CD4-positive, alpha-beta memory T cell (primary cell): ENCODE results near the gene CHST15. TPM values are rescaled to one million over a fixed set of nuclear protein-coding genes. Genes with fewer than 3 reads are reported as not detected.
A peak's percentile ranks its signal among the peaks of the same experiment; 100 is the strongest.

Source experiments
- CTCF ChIA-PET: fragments of 350-600 bp; sonication (Branson Sonifier 250); formaldehyde crosslinking; loops from one replicate; lab custom pipeline; 2021; ENCODE audit warnings: inconsistent platforms; ENCODE audit not compliant: partially characterized antibody; lab: Charles Lee
- POLR2A ChIA-PET: fragments of 350-600 bp; sonication (Branson Sonifier 250); formaldehyde crosslinking; loops from one replicate; lab custom pipeline; 2021; ENCODE audit not compliant: partially characterized antibody; lab: Charles Lee
- DNase-seq, 5 donors: peaks; one replicate each; pipeline versions ENCODE4 v3.0.0 to v3.0.0-alpha.2; 2020 to 2022; ENCODE audit warnings: mixed read lengths in 1 of 5
- H3K27ac ChIP-seq: one replicate; pipeline ENCODE4 v1.7.0; 2013; ENCODE audit warnings: low read depth, low read length
- H3K27me3 ChIP-seq: 2 replicates; pipeline ENCODE4 v1.7.0; 2013; ENCODE audit warnings: mild to moderate bottlenecking, low read length, moderate library complexity; ENCODE audit not compliant: insufficient read depth
- H3K36me3 ChIP-seq: 2 replicates; pipeline ENCODE4 v1.7.0; 2013; ENCODE audit warnings: mild to moderate bottlenecking, low read length, moderate library complexity; ENCODE audit not compliant: insufficient read depth
- H3K4me1 ChIP-seq: 2 replicates; pipeline ENCODE4 v1.7.0; 2013; ENCODE audit warnings: mild to moderate bottlenecking, low read length, moderate library complexity; ENCODE audit not compliant: insufficient read depth
- H3K4me3 ChIP-seq, 2 donors: one replicate each; pipeline ENCODE4 v1.7.0; 2013; ENCODE audit warnings: low read length in 2 of 2, mild to moderate bottlenecking in 1 of 2
- H3K9me3 ChIP-seq, 2 donors: one replicate each; pipeline ENCODE4 v1.7.0; 2013; ENCODE audit warnings: low read length in 2 of 2, control low read depth in 1 of 2; ENCODE audit not compliant: control insufficient read depth in 1 of 2
- H3K27ac Mint-ChIP-seq, 7 donors: one replicate each; pipeline ENCODE4 v1.8.0; 2020 to 2021; ENCODE audit warnings: mixed read lengths in 7 of 7, mild to moderate bottlenecking in 6 of 7, inconsistent platforms in 3 of 7, moderate library complexity in 3 of 7
- H3K27me3 Mint-ChIP-seq, 2 donors: one replicate each; pipeline ENCODE4 v1.8.0; 2020 to 2021; ENCODE audit warnings: mixed read lengths in 2 of 2
- H3K36me3 Mint-ChIP-seq, 2 donors: one replicate each; pipeline ENCODE4 v1.8.0; 2020 to 2021; ENCODE audit warnings: mixed read lengths in 2 of 2, inconsistent platforms in 1 of 2, mild to moderate bottlenecking in 1 of 2
- H3K4me1 Mint-ChIP-seq, 4 donors: one replicate each; pipeline ENCODE4 v1.8.0; 2020 to 2021; ENCODE audit warnings: mixed read lengths in 4 of 4, mild to moderate bottlenecking in 1 of 4
- H3K4me3 Mint-ChIP-seq, 8 donors: one replicate each; pipeline ENCODE4 v1.8.0; 2020 to 2021; ENCODE audit warnings: mixed read lengths in 8 of 8, mild to moderate bottlenecking in 7 of 8, moderate library complexity in 6 of 8, inconsistent platforms in 3 of 8
- H3K9me3 Mint-ChIP-seq, 8 donors: one replicate each; pipeline ENCODE4 v1.8.0; 2020 to 2021; ENCODE audit warnings: mixed read lengths in 8 of 8, mild to moderate bottlenecking in 5 of 8, inconsistent platforms in 3 of 8, moderate library complexity in 1 of 8
- intact Hi-C: fragments of 100-400 bp; cut with micrococcal nuclease; formaldehyde crosslinking; loops from one replicate; pipeline ENCODE4 v1.15.1; 2023
- polyA plus RNA-seq, 2 donors: library from polyadenylated mRNA; unstranded; fragments of 300-500 nt; fragmentation: Illumina TruSeq; gene quantifications; one replicate each; pipeline ENCODE4 v1.2.3, GENCODE V29; 2021
- total RNA-seq, 2 experiments: library from RNA; stranded (reverse); gene quantifications; one replicate each; pipeline ENCODE4 v1.2.3, GENCODE V29; 2021

The CHST15 gene
- total and polyA plus RNA-seq, 4 experiments from 2014 or later, result 0.13 to 1.2 (median 0.67) TPM; not detected in 1

DNA sequence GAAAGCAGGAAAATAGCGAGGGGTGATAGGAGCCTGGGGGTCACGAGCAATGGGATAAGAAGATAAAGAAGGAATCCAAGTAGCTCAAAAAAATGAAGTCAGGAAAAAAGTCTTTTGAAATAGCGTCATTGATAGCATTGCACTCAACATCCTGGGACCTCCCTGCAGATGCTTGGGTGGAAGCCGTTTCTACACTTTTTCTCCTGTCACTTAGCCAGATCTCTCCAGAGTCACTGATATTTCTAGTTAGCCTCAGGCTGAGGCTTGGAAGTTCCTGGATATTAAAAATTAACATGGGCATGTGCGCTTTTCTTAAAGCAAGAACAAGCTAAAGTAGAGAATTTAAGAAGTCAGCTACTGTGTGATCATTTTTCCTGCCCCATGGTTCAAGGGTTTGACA lies 39.5 kb upstream of the CHST15 start:
- Mint-ChIP-seq H3K4me1 (no peaks in the 10 kb centered on the region), H3K9me3 (peaks cover 0 to 2% (median 0%) of the 10 kb centered on the region in 8 donors), H3K4me3 (no peak overlapping the region), H3K27me3 (peaks cover 5 to 9% of the 10 kb centered on the region in 2 donors), H3K27ac (no peak overlapping the region), H3K36me3 (no peaks in the 10 kb centered on the region)
- intact Hi-C loops, result no loop called here
- no peak overlapping the region for H3K4me3 ChIP-seq
- ChIA-PET CTCF (no interaction called here), POLR2A (no interaction called here)
- no peaks in the 10 kb centered on the region for H3K4me1 ChIP-seq
- no peaks in the 10 kb centered on the region for H3K9me3 ChIP-seq
- H3K36me3 ChIP-seq, result no peaks in the 10 kb centered on the region
- no peak for DNase-seq
- H3K27ac ChIP-seq, result no peak overlapping the region
- no peaks in the 10 kb centered on the region for H3K27me3 ChIP-seq

DNA sequence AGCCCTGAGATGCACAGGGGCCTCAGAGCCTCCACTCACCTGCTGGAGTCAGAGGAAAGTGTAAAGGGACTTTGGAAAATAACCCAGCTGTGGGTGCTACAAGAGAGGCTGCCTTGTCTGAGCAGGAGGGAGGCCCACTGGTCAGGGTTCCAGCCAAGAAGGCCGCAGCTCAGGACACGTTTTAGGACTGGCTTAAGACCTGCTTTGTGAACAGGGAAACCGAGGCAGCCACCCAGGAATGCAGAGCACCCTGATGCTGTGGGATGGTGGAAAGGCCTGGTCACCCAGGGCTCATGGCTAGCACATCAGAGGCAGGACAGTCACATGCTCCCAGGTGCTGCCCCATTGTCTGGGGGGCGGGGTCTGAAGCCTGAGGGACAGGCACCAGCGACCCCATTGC lies 38.9 kb upstream of the CHST15 start:
- Mint-ChIP-seq H3K4me3 (no peak overlapping the region), H3K27ac (no peak overlapping the region), H3K36me3 (no peaks in the 10 kb centered on the region), H3K9me3 (peaks cover 0 to 2% (median 0%) of the 10 kb centered on the region in 8 donors), H3K4me1 (no peaks in the 10 kb centered on the region), H3K27me3 (peaks cover 2 to 8% of the 10 kb centered on the region in 2 donors)
- CTCF ChIA-PET, result no interaction called here
- H3K4me3 ChIP-seq, result no peak overlapping the region
- H3K27ac ChIP-seq, result no peak overlapping the region
- POLR2A ChIA-PET, result no interaction called here
- H3K36me3 ChIP-seq, result no peaks in the 10 kb centered on the region
- H3K27me3 ChIP-seq, result no peaks in the 10 kb centered on the region
- intact Hi-C loops, result no loop called here
- H3K4me1 ChIP-seq, result no peaks in the 10 kb centered on the region
- no peaks in the 10 kb centered on the region for H3K9me3 ChIP-seq
- DNase-seq, result no peak

DNA sequence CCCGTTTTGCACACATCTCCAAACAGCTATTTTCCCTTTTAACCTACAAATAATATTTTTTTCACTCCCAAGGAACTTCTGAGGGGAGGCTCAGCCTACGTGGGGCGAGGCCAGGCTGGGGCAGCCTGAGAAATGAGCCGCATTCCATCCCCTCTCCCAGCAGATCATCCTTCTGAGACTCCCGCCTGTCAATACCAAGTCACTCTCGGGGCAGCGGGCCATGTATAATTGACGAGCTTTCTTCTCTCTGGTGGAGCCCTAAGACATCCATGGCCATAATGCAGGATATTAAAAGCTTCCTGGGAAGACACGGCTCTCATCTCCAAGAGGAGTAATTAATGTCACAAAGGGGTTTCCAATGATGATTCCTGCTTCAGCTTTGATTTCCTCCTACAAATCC lies 37.8 kb upstream of the CHST15 start:
- Histone ChIP-seq H3K36me3 (no peaks in the 10 kb centered on the region), H3K9me3 (no peaks in the 10 kb centered on the region), H3K4me3 (no peak overlapping the region), H3K27ac (no peak overlapping the region), H3K4me1 (no peaks in the 10 kb centered on the region), H3K27me3 (no peaks in the 10 kb centered on the region)
- no peak for DNase-seq
- intact Hi-C loops, result no loop called here
- Mint-ChIP-seq H3K27ac (no peak overlapping the region), H3K27me3 (peaks cover 2 to 5% of the 10 kb centered on the region in 2 donors), H3K36me3 (no peaks in the 10 kb centered on the region), H3K4me3 (no peak overlapping the region), H3K4me1 (no peaks in the 10 kb centered on the region), H3K9me3 (peaks cover 0 to 2% (median 0%) of the 10 kb centered on the region in 8 donors)
- ChIA-PET CTCF (no interaction called here), POLR2A (no interaction called here)

DNA sequence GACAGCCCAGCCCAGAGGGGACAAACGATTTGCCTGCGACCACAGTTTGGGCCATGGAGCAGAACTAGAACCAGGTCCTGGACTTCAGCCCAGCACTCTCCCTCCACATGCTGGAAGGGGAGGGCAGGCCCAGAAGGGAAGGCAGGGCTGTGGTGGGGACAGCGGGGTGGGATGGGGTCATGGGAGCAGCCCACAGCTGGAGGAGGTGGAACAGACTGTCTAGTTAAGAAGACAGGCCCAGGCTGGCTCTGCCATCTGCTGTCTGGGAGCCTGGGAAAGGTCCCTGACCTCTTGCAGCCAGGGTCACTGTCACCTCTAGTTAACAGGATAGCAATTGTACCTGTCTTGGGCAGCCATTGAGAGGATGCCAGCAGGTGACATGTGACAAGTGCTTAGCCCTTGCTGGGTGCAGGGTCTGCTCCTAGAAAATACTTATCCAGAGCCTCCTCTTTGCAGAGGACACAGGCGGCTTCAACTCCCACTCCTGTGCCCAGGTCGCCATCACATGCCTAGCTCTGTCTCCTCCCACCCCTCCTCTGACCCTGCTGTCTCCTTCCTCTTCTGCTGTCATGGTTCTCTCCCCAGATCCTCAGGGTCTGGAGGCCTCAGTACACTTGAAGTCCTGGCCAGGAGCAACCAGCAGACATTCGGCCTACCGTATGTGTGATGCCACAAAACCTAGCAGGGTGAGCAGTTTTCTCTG lies 37.0 kb upstream of the CHST15 start:
- Histone ChIP-seq H3K4me1 (no peaks in the 10 kb centered on the region), H3K4me3 (no peak overlapping the region), H3K27ac (no peak overlapping the region), H3K27me3 (no peaks in the 10 kb centered on the region), H3K36me3 (no peaks in the 10 kb centered on the region), H3K9me3 (no peaks in the 10 kb centered on the region)
- no peaks in the 10 kb centered on the region for H3K36me3 Mint-ChIP-seq
- no peak for DNase-seq
- H3K9me3 Mint-ChIP-seq, result peaks cover 0 to 2% (median 0%) of the 10 kb centered on the region in 8 donors
- ChIA-PET POLR2A (no interaction called here), CTCF (no interaction called here)
- no peaks in the 10 kb centered on the region for H3K4me1 Mint-ChIP-seq
- H3K27ac Mint-ChIP-seq, result peak overlapping the region in 1 of 7 donors; percentile 35
- H3K4me3 Mint-ChIP-seq, result no peak overlapping the region
- intact Hi-C loops, result no loop called here
- peaks cover 2 to 5% of the 10 kb centered on the region in 2 donors for H3K27me3 Mint-ChIP-seq

DNA sequence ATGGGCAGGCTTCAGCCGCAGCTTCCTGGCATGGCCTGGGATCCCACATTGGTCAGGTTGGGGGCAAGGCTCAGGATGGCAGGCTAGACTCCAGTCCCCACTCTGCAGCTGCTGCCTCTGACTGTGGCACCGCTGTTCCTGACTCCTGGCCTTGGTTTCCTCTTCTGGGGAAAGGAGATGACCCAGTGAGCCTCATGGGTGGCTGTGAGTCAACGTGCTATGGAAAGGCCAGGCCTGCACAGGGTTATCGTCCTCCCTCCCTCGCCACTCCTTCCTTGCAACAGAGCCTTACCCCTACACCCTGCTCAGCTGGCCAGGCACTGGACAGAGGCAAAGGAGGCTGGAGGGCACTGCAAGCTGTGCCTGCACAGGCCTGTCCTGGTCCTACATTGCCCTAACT lies 36.1 kb upstream of the CHST15 start:
- no peak for DNase-seq
- POLR2A ChIA-PET, result no interaction called here
- Histone ChIP-seq H3K27me3 (no peaks in the 10 kb centered on the region), H3K4me3 (no peak overlapping the region), H3K27ac (no peak overlapping the region), H3K9me3 (no peaks in the 10 kb centered on the region), H3K4me1 (no peaks in the 10 kb centered on the region), H3K36me3 (no peaks in the 10 kb centered on the region)
- H3K4me3 Mint-ChIP-seq, result no peak overlapping the region
- intact Hi-C loops, result no loop called here
- CTCF ChIA-PET, result no interaction called here
- H3K9me3 Mint-ChIP-seq, result peaks cover 0 to 2% (median 0%) of the 10 kb centered on the region in 8 donors
- no peaks in the 10 kb centered on the region for H3K36me3 Mint-ChIP-seq
- H3K27ac Mint-ChIP-seq, result no peak overlapping the region
- H3K27me3 Mint-ChIP-seq, result peaks cover 2% of the 10 kb centered on the region in 2 donors
- no peaks in the 10 kb centered on the region for H3K4me1 Mint-ChIP-seq

DNA sequence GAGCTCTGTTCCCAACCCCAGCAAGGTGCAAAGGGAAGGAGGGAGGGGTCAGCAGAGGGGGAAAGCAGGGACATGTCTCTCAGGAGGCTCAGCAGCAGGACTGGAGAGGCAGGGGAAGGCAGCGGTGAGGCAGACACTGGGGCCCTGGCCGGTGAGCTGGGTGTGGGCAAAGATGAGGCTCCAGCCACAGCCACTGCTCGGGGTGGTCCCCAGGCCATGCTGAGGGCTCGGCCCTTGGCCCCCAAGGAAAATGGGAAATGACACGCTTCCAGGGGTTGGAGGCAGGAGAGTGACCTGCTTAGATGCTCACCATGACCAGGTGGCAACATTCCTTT lies 35.4 kb upstream of the CHST15 start:
- Mint-ChIP-seq H3K36me3 (no peaks in the 10 kb centered on the region), H3K9me3 (peaks cover 0 to 2% (median 0%) of the 10 kb centered on the region in 8 donors), H3K27me3 (peaks cover 2% of the 10 kb centered on the region in 2 donors), H3K4me1 (no peaks in the 10 kb centered on the region), H3K27ac (no peak overlapping the region), H3K4me3 (no peak overlapping the region)
- no peaks in the 10 kb centered on the region for H3K36me3 ChIP-seq
- no peaks in the 10 kb centered on the region for H3K4me1 ChIP-seq
- H3K27me3 ChIP-seq, result no peaks in the 10 kb centered on the region
- ChIA-PET POLR2A (no interaction called here), CTCF (no interaction called here)
- no peak overlapping the region for H3K27ac ChIP-seq
- H3K9me3 ChIP-seq, result no peaks in the 10 kb centered on the region
- no peak overlapping the region for H3K4me3 ChIP-seq
- DNase-seq, result no peak
- intact Hi-C loops, result no loop called here

DNA sequence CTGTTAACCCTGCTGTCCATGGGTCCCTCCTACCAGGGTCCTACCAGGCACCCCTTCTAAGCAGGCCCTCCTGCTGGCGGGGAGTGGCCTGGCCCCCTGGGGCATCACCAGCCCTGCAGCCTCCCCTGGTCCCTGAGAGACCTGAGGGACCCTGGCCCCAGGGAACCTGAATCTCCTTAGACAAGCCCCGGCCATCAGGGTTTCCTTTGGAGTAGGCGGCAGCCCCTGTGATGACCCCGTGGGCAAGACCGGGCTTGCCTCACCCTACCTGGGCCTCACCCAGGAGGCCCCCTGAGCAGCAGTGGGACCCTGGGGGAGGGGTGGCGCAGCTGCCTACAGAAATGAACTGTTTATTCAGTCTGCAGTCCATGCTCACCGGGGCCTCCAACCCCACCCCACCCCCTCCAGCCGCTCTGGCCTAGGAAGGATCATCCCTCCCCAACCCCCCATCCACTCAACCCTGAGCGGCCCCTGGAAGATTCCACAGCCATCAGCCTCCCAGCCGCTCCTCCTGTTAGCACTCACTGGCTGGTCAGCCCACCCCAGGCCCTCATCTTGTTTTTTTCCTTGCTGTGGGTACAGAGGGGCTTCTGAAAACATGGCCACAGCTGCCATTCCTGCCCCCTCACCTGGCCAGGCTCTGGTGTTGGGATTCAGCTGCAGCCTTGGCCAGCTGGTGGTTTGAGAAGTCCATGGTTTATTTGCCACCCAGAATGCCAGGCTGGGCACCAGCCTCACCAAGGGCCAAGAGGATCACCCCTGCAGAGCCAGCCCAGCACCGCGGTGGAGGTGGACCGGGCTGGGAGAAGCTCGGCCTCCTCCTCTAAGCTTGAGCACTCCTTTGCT lies 34.8 kb upstream of the CHST15 start:
- Histone ChIP-seq H3K4me3 (no peak overlapping the region), H3K36me3 (no peaks in the 10 kb centered on the region), H3K4me1 (no peaks in the 10 kb centered on the region), H3K27ac (no peak overlapping the region), H3K27me3 (no peaks in the 10 kb centered on the region), H3K9me3 (no peaks in the 10 kb centered on the region)
- H3K27me3 Mint-ChIP-seq, result peaks cover 0 to 2% of the 10 kb centered on the region in 2 donors
- peaks cover 0 to 2% (median 0%) of the 10 kb centered on the region in 8 donors for H3K9me3 Mint-ChIP-seq
- H3K4me3 Mint-ChIP-seq, result no peak overlapping the region
- intact Hi-C loops, result no loop called here
- DNase-seq, result no peak
- ChIA-PET CTCF (no interaction called here), POLR2A (no interaction called here)
- no peaks in the 10 kb centered on the region for H3K4me1 Mint-ChIP-seq
- no peaks in the 10 kb centered on the region for H3K36me3 Mint-ChIP-seq
- H3K27ac Mint-ChIP-seq, result no peak overlapping the region
